ENCODE results near the gene AP1S1.

DNA sequence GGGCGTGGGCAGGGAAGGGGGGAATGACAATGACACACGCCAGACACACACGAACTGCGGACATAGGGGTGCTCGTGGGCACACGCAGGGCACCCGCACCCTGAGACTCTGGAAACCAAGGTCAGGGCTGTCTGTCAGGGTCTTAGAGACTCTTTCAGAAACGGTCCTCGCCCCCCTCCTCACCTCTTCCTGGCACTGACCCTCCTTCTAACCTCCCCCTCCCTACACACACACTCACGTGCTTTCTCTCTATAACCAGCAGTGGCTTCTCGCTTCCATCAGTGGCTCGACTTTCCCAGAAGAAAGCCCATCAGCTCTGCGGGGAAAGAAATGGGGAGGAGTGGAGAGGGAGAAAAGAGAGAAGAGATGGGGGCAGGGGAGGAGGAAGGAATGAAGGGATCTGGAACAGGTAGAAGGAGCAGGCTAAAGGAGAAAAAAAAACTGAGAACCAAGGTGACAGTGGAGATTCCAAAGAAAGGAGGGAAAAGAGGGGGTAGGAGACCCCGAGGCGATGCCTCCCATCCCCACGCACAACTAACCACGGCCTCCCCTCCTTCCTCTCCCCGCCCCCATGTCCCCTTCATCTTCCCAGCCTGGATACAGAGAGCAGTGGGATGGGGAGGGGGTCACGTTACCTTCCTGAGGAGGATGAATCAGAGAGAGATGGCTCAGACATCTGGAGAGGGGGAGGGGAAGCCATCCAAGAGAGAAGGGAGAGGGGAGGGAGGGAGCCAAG, 12.8 kb downstream of the AP1S1 start:
- TF ChIP-seq, protein P1, sequence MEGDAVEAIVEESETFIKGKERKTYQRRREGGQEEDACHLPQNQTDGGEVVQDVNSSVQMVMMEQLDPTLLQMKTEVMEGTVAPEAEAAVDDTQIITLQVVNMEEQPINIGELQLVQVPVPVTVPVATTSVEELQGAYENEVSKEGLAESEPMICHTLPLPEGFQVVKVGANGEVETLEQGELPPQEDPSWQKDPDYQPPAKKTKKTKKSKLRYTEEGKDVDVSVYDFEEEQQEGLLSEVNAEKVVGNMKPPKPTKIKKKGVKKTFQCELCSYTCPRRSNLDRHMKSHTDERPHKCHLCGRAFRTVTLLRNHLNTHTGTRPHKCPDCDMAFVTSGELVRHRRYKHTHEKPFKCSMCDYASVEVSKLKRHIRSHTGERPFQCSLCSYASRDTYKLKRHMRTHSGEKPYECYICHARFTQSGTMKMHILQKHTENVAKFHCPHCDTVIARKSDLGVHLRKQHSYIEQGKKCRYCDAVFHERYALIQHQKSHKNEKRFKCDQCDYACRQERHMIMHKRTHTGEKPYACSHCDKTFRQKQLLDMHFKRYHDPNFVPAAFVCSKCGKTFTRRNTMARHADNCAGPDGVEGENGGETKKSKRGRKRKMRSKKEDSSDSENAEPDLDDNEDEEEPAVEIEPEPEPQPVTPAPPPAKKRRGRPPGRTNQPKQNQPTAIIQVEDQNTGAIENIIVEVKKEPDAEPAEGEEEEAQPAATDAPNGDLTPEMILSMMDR (conservative IDR thresholded peaks at IDR 0.05): no peak
- TF ChIP-seq EZH2 (IDR thresholded peaks at IDR 0.05; ENCODE audit: low read depth): no peak
